GM19397 (cell line): Measurements from ENCODE around the gene ZNF532.
"Not testable (repeated sequence)": the region's sequence is repeated elsewhere in the genome, so short reads cannot be mapped to it uniquely, and the experiment has no call there.

Experiments used
- ATAC-seq: cut with Tn5 transposase; IDR thresholded peaks from one replicate; pipeline ENCODE4 v1.9.1; 2021; ENCODE audit warnings: mild to moderate bottlenecking, moderate library complexity; ENCODE audit not compliant: unreplicated experiment

ZNF532 gene

DNA sequence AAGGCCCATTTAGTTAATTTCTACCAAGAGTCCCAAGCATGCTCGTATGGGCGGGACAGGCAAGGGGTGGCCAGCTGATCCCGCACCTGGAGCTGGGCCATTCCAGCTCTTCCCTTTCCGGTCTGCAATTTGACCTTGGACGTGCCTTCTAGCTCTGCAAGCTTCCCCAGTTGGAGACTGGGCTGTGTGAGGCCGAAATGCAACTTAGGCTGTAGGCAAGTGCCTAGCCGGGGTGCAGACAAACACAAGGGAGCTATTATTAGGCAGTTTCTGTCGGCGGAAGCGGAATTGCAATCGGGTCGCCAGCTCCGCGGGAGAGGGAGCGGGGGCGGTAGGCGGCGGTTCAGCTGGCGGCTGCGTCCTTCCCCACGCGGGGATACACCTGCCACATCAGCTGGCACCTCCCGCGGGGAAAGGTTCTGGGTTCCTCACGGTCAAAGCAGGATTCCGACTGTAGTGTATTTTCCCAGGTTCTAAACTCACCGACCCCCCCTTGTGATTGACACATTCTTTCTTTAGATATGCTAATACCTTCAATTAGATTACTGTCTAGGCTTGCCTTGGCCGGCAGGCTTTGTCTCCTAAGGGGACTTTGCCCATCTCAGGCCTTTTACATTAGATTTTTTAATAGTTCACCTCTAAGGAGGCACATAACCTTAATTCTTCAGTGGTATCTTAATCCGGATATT is 17.1 kb upstream of the ZNF532 start:
- no peak for ATAC-seq

DNA sequence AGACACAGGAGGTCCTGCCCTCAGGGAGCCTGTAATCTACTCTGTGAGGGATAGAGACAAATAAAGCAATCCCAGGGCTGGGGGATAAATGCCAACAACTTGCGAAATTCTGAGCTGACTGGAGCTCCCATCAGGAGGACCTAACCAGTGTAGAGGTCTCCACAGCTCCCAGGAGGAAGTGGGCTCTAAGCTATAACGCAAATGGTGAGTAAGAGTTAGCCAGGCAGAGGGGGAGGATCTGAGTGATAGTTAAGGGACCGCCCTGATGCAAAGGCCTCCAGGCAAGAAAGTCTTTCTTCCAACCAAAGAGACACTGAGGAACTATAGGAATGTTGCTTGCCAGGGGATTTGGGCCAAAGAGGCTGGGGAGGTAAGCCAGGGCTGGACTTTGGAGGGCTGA is 16.0 kb upstream of the ZNF532 start:
- ATAC-seq, result no peak

GRCh38 chr18:58850786-58851469 is 13.7 kb upstream of the ZNF532 start:
- no peak for ATAC-seq

- no peak for ATAC-seq
These were observed 12.8 kb upstream of the ZNF532 start for GRCh38 chr18:58851856-58852255.

GRCh38 chr18:58852629-58853028 is 12.0 kb upstream of the ZNF532 start:
- no peak for ATAC-seq

DNA sequence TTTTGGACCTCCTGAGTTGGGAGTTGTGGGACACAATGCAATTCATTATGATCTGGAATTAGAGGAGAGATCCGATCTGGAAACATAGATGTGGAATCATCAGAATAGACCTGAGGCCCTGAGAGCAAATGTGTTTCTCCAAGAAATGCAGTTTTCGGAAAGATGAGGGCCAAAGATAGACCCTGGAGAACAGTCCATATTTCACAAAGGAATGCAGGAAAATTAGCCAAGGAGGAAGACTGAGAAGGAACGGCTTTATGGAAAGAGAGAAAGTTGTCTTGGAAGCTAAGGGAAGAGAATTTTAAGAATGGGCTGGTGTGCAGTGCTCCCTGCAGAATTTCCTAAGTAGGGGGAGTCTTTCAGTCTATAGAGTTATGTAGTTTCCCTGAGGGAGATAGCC is 11.1 kb upstream of the ZNF532 start:
- no peak for ATAC-seq

- not testable (repeated sequence) for ATAC-seq
These were observed 9.2 kb upstream of the ZNF532 start for GRCh38 chr18:58855521-58855920.

DNA sequence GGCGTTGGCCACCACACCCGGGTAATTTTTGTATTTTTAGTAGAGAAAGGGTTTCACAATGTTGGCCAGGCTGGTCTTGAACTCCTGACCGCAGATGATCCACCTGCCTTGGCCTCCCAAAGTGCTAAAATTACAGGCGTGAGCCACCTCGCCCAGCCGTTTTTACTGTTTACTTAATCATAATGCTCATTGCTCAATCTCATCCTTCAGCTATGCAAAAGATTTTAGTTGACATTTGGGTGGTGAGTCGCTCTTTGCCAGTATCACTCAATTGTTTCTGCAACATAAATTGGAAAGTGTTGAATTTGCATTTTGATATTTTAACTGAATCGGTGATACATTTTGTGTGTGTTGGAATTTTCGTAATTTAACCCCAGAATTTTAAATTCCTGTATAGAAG is 7.8 kb upstream of the ZNF532 start:
- ATAC-seq, result no peak

GRCh38 chr18:58858591-58859468 is 5.8 kb upstream of the ZNF532 start:
- ATAC-seq, result no peak

GRCh38 chr18:58859907-58860306 is 4.8 kb upstream of the ZNF532 start:
- ATAC-seq, result no peak

DNA sequence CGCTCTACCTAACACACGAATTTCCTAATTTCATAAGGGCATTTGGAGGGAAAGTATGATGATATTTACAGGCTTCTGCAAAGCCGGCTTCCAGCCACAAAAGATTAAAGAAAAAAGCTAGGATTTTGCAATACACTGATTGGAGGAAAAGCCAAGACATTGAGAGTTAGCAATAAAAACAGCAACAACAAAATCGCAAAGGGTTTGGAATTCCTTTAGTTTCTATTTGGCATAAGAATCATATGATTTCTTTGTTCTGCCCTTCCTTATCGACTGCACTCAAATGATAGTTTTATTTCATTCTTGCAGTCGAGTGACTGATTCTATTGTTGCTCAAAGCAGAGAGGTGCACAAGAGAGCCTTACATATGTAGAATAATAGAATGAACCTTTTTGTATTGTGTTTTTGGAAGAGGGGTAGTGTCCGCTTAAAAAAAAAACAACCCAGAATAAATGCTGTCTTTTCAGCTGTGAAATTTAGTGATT is 3.9 kb upstream of the ZNF532 start:
- no peak for ATAC-seq

- ATAC-seq, result no peak
These were observed 3.3 kb upstream of the ZNF532 start for GRCh38 chr18:58861353-58861752.

DNA sequence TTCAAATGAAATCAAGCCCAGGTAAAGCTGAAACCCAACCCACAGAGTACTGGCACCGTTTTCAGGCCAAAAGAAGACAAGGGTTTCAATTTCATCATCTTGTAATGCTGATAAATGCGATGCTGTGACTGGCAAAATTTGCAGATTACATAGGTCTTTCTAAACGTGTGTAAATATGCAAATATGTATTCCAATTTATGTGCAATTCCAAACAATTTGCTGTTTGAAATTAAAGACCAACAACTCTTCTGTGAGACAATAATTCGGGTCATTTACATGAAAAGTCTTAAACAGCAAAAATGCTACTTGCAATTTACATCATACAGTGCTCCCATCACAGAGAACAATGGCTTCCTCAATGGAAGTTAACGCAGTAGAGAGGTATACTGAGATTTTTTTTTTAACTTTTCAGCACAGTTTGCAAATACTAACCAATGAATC is 2.8 kb upstream of the ZNF532 start:
- no peak for ATAC-seq

DNA sequence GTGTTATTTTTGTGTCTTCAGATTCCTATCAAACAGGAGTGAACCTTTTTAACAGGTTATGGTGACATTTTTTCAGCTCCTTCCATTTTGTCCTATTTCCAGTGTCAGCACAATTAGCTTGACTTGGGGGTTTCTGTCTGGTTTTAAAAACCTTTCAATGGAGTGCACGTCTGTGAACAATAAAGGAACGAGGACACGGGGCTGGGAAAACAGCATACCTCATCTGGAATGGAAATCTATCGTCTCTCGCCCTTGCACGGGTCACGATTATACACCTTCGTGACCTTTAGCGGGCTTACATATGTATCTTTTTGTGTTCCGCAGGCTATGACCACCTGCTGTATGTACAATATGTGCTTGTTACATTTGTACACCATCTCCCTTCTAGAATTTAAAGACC is 2.3 kb upstream of the ZNF532 start:
- no peak for ATAC-seq

- ATAC-seq, result no peak
These were observed 1.7 kb upstream of the ZNF532 start for GRCh38 chr18:58862851-58863538.

DNA sequence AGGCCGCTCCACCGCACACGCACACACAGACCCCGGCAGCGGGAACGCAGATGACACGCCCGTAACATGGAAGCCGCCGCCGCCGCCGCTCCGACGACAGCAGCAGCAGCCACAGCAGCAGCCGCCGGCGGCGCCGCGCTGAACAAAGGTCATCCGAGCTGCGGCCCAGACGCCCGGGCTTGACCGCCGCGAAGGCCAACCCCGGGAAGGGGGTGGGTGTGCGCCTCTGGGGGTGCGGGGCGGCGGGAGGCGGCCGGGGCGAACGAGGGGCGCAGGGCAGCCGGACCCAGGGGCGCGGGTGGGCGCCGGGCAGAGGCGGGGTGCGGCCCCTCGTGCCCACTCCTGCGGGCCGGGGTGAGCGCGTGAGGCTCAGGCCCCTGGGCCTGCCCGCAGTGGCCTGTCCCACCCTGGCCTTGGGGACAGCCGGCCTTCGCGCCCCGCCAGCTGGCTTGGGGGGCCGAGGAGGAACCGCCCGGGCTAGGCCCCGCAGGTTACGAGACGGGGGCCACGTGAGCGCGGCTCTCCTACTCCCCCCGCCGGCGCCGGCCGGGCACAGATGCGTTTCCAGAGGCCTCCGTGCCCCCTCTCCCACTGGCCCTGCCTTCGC is 1.0 kb upstream of the ZNF532 start:
- no peak for ATAC-seq

- no peak for ATAC-seq
These were observed 435 bp downstream of the ZNF532 start for GRCh38 chr18:58865033-58865590.

DNA sequence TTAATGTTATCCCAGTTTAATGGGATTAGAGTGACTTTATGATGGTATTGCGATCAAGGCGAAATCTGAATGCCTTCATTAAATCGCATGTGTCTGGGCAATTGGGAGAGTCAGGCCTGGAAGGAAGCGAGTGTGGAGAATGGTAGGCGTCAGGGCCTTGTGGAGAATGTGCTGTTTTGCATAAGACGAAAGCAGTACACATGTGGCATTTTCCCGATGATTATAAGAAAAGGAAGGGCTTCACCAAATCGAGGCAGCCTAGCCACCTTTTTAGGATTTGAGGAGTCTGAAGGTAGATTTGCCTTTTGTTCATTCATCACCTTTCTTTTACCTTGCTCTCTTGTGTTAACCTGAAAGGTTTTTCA is 1.0 kb downstream of the ZNF532 start:
- ATAC-seq, result no peak

DNA sequence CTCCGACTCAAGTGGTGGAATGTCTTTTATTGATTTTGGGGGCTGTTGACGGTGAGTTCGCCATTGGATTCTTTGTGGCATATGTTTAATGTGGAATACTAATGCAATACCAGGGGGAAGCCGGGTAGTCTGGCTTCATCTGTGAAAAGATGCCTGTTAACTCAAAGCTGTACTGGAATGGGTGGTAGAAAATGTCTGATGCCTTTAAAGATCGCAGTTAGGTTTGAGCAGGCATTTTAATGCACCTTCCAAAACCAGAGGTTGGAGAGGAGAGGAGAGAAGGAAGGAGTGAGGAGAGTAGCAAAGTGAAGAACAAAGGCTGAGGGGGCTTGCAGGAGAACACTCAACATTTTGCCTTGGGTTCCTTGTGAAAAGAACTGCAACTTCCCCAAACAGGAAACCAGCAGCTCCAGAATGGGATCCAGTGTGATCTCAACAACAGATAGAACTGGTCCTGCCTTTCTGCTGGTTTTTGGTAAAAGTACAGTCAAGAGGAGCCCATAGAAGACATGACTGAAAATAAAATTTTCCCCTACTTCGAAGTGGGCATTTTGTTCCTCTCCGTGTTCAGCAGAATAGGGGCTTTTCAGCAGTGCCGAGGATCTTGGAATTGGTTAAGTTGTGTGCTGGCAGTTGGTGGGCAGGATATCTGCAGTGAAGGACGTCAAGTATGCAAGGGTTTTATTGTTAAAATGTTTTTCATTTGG is 1.5 kb downstream of the ZNF532 start:
- no peak for ATAC-seq

DNA sequence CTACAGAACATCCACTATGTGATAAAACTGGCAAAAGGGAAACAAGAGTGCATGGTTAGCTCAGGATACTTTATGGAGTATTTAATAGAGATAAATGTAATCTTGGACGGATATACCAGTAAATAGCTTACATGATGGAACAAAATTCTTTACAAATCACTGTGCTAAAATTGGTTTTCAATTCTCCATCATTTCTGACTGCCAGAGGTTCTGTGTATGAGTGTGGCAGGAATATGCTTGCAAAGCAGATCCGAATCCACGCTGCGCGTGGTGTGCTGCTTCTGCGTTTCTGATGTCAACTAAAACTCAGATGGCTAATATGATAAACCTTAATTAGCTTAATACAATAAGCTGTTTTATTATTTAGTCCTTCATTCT is 2.1 kb downstream of the ZNF532 start:
- no peak for ATAC-seq
